ENCODE data around the gene CTNNA3. TPM values are rescaled to one million over a fixed set of nuclear protein-coding genes. Genes with fewer than 3 reads are reported as not detected.

CTNNA3 gene
- total and polyA plus RNA-seq, 4 donors, result 0.16 to 2.4 (median 1.4) TPM

GRCh38 chr10:66795866-66796265, 900.1 kb downstream of the CTNNA3 start:
- WGBS, result 93% methylated on average over 2 of the region's 2 CpGs
- TF ChIP-seq ATF3 (IDR thresholded peaks at IDR 0.05) (no peak), YY1 (IDR thresholded peaks at IDR 0.05) (no peak), CTCF (IDR thresholded peaks at IDR 0.05; ENCODE audit: low read depth, low read length, missing input control) (no peak), REST (IDR thresholded peaks at IDR 0.05) (no peak), RAD21 (IDR thresholded peaks at IDR 0.05) (no peak), SP1 (IDR thresholded peaks at IDR 0.05) (no peak), HNF4A (conservative IDR thresholded peaks at IDR 0.05) (no peak), GABPA (IDR thresholded peaks at IDR 0.05 in 1 of 2, conservative IDR thresholded peaks at IDR 0.05 in 1 of 2) (no peak), RXRA (IDR thresholded peaks at IDR 0.05) (no peak), FOXA2 (IDR thresholded peaks at IDR 0.05) (no peak), NR2F2 (IDR thresholded peaks at IDR 0.05) (no peak), MAX (IDR thresholded peaks at IDR 0.05) (no peak), TAF1 (conservative IDR thresholded peaks at IDR 0.05) (no peak), EGR1 (IDR thresholded peaks at IDR 0.05; ENCODE audit: low read depth in 2 of 2) (no peak), JUND (IDR thresholded peaks at IDR 0.05) (no peak), ZBTB33 (IDR thresholded peaks at IDR 0.05) (no peak)
- no peak for DNase-seq (ENCODE audit: low spot score)
- H3K4me1 ChIP-seq (ENCODE audit: control insufficient read depth in 4 of 4, insufficient read depth in 4 of 4, low read length in 3 of 4), result peaks cover 0 to 5% (median 2%) of the 10 kb centered on the region in 4 donors
- no peaks in the 10 kb centered on the region for H3K36me3 ChIP-seq (ENCODE audit: control insufficient read depth in 4 of 4, insufficient read depth in 3 of 4, low read depth in 1 of 4, low read length in 3 of 4)
- no peaks in the 10 kb centered on the region for H3K9me3 ChIP-seq (ENCODE audit: control insufficient read depth in 4 of 4, low read length in 3 of 4)
- H3K27me3 ChIP-seq (ENCODE audit: control insufficient read depth in 4 of 4, insufficient read depth in 4 of 4, low read length in 3 of 4), result no peaks in the 10 kb centered on the region
- no peak overlapping the region for H3K4me3 ChIP-seq (ENCODE audit: low read depth in 1 of 3, low read length in 3 of 3)
- no peak overlapping the region for H3K9ac ChIP-seq (ENCODE audit: low read depth in 1 of 2, low read length in 2 of 2)
- H3K27ac ChIP-seq (ENCODE audit: low read depth in 1 of 2, low read length in 2 of 2), result no peak overlapping the region

GRCh38 chr10:66792441-66792840, 903.6 kb downstream of the CTNNA3 start:
- H3K9ac ChIP-seq (ENCODE audit: low read depth in 1 of 2, low read length in 2 of 2), result no peak overlapping the region
- no peaks in the 10 kb centered on the region for H3K36me3 ChIP-seq (ENCODE audit: control insufficient read depth in 4 of 4, insufficient read depth in 3 of 4, low read depth in 1 of 4, low read length in 3 of 4)
- TF ChIP-seq EGR1 (IDR thresholded peaks at IDR 0.05; ENCODE audit: low read depth in 2 of 2) (no peak), GABPA (IDR thresholded peaks at IDR 0.05 in 1 of 2, conservative IDR thresholded peaks at IDR 0.05 in 1 of 2) (no peak)
- H3K27ac ChIP-seq (ENCODE audit: low read depth in 1 of 2, low read length in 2 of 2), result no peak overlapping the region
- no peaks in the 10 kb centered on the region for H3K9me3 ChIP-seq (ENCODE audit: control insufficient read depth in 4 of 4, low read length in 3 of 4)
- DNase-seq (ENCODE audit: low spot score), result no peak
- H3K4me3 ChIP-seq (ENCODE audit: low read depth in 1 of 3, low read length in 3 of 3), result no peak overlapping the region
- H3K27me3 ChIP-seq (ENCODE audit: control insufficient read depth in 4 of 4, insufficient read depth in 4 of 4, low read length in 3 of 4), result no peaks in the 10 kb centered on the region
- H3K4me1 ChIP-seq (ENCODE audit: control insufficient read depth in 4 of 4, insufficient read depth in 4 of 4, low read length in 3 of 4), result peaks cover 0 to 5% (median 2%) of the 10 kb centered on the region in 4 donors
